Measurements from ENCODE around the gene CEP78. TPM values are rescaled to one million over a fixed set of nuclear protein-coding genes. Genes with fewer than 3 reads are reported as not detected.

CEP78 gene
- total RNA-seq, 1 donor, result 27.6 TPM

DNA sequence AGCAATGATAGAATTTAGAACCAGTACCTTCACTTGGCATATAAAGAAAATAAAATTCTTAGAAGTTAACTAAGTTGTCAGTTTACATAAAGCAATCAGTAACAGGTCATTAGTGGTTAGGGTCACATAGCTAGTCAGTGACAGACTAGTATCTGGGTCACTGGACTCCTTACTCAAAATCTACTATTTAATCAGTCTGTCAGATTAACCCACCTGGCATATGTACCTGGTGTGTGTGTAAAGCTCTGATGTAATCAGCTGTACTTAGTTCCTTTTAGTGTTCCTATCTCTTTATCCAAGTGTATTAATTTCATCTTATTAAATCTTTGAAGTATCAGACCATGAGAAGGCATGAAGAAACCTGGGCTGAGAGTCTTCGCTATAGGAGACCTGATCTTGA is 7.3 kb downstream of the CEP78 start:
- H3K4me3 ChIP-seq (ENCODE audit: low read depth, low read length), result no peak overlapping the region
- DNase-seq (ENCODE audit: low read depth), result no peak
- TF ChIP-seq, protein P1, sequence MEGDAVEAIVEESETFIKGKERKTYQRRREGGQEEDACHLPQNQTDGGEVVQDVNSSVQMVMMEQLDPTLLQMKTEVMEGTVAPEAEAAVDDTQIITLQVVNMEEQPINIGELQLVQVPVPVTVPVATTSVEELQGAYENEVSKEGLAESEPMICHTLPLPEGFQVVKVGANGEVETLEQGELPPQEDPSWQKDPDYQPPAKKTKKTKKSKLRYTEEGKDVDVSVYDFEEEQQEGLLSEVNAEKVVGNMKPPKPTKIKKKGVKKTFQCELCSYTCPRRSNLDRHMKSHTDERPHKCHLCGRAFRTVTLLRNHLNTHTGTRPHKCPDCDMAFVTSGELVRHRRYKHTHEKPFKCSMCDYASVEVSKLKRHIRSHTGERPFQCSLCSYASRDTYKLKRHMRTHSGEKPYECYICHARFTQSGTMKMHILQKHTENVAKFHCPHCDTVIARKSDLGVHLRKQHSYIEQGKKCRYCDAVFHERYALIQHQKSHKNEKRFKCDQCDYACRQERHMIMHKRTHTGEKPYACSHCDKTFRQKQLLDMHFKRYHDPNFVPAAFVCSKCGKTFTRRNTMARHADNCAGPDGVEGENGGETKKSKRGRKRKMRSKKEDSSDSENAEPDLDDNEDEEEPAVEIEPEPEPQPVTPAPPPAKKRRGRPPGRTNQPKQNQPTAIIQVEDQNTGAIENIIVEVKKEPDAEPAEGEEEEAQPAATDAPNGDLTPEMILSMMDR (IDR thresholded peaks at IDR 0.05; ENCODE audit: insufficient read depth, low read depth, low read length), result no peak

DNA sequence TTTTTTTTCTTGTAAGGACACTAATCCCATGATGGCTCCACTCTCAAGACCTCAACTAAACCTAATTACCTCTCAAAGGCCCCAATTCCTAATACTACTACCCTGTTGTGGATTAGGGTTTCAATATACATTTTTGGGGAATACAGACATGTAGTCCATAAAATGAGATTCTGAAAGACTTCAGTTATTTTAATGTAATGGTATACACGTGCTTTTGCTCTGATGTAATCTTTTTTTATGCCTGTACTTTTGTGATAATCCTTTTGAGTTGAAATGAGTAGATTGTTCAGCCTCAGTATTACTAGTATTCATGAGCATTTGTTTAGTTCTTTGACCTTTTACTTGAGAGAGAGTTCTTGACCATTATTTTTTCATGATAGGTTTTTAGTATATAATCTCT is 9.5 kb downstream of the CEP78 start:
- DNase-seq (ENCODE audit: low read depth), result no peak
- TF ChIP-seq, protein P1 (IDR thresholded peaks at IDR 0.05; ENCODE audit: insufficient read depth, low read depth, low read length), result no peak

DNA sequence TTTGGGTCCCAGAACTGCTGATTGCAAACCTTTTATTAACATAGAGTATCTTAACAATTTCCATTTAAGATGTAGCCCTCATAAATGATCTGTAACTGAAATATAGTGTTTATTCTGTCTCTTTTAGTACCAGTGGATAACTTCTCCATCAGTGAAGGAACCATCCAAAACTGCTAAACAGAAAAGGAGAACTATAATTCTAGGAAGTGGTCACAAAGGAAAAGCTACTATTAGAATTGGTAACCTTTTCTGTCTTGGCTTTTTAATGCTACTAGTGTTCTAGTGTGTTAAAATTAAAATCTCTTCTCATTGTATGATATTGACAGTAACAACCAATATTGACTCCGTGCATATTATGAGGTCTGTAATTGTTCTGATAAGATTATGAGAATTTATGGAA is 12.8 kb downstream of the CEP78 start:
- no peak for DNase-seq (ENCODE audit: low read depth)
- no peak overlapping the region for H3K4me3 ChIP-seq (ENCODE audit: low read depth, low read length)
- TF ChIP-seq, protein P1 (IDR thresholded peaks at IDR 0.05; ENCODE audit: insufficient read depth, low read depth, low read length), result no peak

More for the DNA sequence above, 9.5 kb downstream of the CEP78 start:
- H3K4me3 ChIP-seq (ENCODE audit: low read depth, low read length), result no peak overlapping the region

DNA sequence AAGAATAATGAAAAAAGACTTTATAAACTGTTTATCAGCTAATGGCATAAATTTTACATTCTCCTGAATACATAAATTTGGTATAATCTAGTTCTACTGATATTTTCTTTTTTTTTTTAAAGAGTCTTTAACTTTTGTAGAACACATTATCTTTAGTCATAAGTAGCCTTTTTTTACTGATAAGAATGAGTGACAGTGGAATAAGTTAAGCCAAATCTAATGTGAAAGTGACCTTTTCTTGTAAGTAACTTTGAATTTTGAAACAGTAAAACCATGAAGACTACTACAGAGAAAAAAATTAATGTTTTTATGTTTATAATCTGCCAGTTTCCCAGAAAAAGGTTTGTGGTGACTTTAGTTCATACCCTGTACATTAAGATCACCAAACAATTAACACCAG is 13.7 kb downstream of the CEP78 start:
- no peak for DNase-seq (ENCODE audit: low read depth)

DNA sequence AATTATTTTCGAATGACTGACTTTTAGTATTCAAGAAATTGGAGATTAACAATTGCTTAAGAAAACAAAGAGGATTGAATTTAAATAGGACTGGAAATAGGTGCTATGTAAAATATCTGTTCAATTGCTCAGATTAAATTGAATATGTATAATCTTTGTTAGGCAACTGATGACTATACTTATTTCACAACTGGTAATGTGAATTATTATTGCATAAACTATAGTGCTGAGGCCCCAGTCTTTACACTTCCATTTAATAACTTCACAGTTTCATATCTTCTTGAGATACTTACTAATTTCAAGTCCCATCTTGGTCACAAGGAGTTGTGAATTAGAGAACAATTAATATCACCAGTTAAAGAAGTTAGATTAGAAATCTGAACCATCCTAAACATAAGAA is 16.7 kb downstream of the CEP78 start:
- no peak overlapping the region for H3K4me3 ChIP-seq (ENCODE audit: low read depth, low read length)
- DNase-seq (ENCODE audit: low read depth), result no peak
- TF ChIP-seq, protein P1 (IDR thresholded peaks at IDR 0.05; ENCODE audit: insufficient read depth, low read depth, low read length), result no peak

More for the DNA sequence above, 13.7 kb downstream of the CEP78 start:
- no peak overlapping the region for H3K4me3 ChIP-seq (ENCODE audit: low read depth, low read length)
- TF ChIP-seq, protein P1 (IDR thresholded peaks at IDR 0.05; ENCODE audit: insufficient read depth, low read depth, low read length), result no peak

DNA sequence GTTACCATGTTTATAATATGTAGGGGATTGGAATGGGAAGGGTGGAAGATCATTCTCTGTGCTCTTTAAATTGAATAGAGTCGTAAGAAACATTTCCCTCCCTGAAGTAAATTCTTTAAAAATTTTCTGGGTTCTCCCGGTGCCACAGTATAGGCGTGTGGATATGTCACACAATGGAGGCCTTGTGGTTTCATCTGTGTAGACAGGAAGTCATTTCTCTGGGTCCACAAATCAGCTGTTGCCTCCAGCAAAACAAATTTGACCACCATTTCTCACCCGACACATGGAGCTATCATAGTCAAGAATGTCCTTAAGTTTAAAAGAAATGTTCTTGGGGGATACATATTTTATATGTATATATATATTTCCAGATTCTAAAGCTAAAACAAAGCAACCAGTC is 17.4 kb downstream of the CEP78 start:
- H3K4me3 ChIP-seq (ENCODE audit: low read depth, low read length), result no peak overlapping the region
- TF ChIP-seq, protein P1 (IDR thresholded peaks at IDR 0.05; ENCODE audit: insufficient read depth, low read depth, low read length), result no peak
- DNase-seq (ENCODE audit: low read depth), result no peak

DNA sequence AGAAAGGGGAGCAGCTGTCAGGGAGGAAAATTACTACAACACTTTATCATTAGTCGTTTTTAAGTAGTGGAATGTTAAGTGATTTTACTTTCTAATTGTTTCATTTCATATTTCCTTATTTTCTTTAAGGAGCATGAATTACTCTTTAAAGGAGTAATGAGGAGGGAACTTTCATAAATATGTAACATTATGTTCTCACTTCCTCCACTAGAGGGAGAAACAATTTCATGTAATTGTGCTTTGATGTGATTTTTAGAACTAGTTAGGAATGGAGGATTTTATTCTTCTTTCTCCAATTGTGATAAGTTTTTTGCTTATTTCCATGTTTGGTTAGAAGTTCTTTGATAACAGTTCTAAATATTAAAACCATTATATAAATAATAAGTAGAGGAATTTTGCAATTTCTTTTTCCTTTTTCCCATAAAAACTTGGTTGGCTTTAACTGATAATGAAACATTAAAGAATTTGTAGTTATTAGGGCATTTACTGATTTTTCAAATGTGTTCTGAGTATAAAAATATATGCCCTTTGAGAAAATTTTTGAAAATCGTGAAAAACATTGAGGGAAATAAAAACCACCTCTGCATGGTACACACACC is 25.6 kb downstream of the CEP78 start:
- peak; percentile 54 for DNase-seq (ENCODE audit: low read depth)
- H3K4me3 ChIP-seq (ENCODE audit: low read depth, low read length), result no peak overlapping the region
- TF ChIP-seq, protein P1 (IDR thresholded peaks at IDR 0.05; ENCODE audit: insufficient read depth, low read depth, low read length), result peak; percentile 64

All from fibroblast of villous mesenchyme (primary cell).